ENCODE data around the gene NUAK1. TPM values are rescaled to one million over a fixed set of nuclear protein-coding genes. Genes with fewer than 3 reads are reported as not detected.

The NUAK1 gene
- total RNA-seq, 4 donors from 2014 or later: 1.1 to 5.1 (median 2.3) TPM

- TF ChIP-seq POLR2A (IDR thresholded peaks at IDR 0.05) (no peak), CTCF (IDR thresholded peaks at IDR 0.05) (no peak)
- H3K4me3 ChIP-seq: no peak overlapping the region
- 77 to 85% methylated on average over 2 of the region's 2 CpGs for WGBS, 2 donors
- no peaks in the 10 kb centered on the region for H3K4me1 ChIP-seq
- intact Hi-C loops (cut with DNase I): no loop called here
- H3K36me3 ChIP-seq: no peaks in the 10 kb centered on the region
- H3K27me3 ChIP-seq: peaks cover 0 to 9% (median 0%) of the 10 kb centered on the region in 4 donors
- peaks cover 0 to 10% (median 0%) of the 10 kb centered on the region in 3 donors for H3K9me3 ChIP-seq
- H3K27ac ChIP-seq: no peak overlapping the region
- DNase-seq: no peak
These were observed 115.7 kb downstream of the NUAK1 start for GRCh38 chr12:106023039-106023438.

- no peak for DNase-seq
- WGBS, 2 donors: 50 to 71% methylated on average over 5 of the region's 5 CpGs
- no peaks in the 10 kb centered on the region for H3K4me1 ChIP-seq
- no peak overlapping the region for H3K4me3 ChIP-seq
- peaks cover 0 to 9% (median 0%) of the 10 kb centered on the region in 4 donors for H3K27me3 ChIP-seq
- TF ChIP-seq CTCF (IDR thresholded peaks at IDR 0.05) (no peak), POLR2A (IDR thresholded peaks at IDR 0.05) (no peak)
- intact Hi-C loops (cut with DNase I): no loop called here
- no peak overlapping the region for H3K27ac ChIP-seq
- no peaks in the 10 kb centered on the region for H3K36me3 ChIP-seq
- H3K9me3 ChIP-seq: peaks cover 0 to 13% (median 0%) of the 10 kb centered on the region in 3 donors
These were observed 116.2 kb downstream of the NUAK1 start for GRCh38 chr12:106022568-106023012.

- no peaks in the 10 kb centered on the region for H3K36me3 ChIP-seq
- H3K4me1 ChIP-seq: no peaks in the 10 kb centered on the region
- H3K27ac ChIP-seq: no peak overlapping the region
- 62 to 72% methylated on average over 5 of the region's 5 CpGs for WGBS, 2 donors
- H3K9me3 ChIP-seq: peaks cover 0 to 13% (median 0%) of the 10 kb centered on the region in 3 donors
- no peaks in the 10 kb centered on the region for H3K27me3 ChIP-seq
- TF ChIP-seq POLR2A (IDR thresholded peaks at IDR 0.05) (no peak), CTCF (IDR thresholded peaks at IDR 0.05) (no peak)
- H3K4me3 ChIP-seq: no peak overlapping the region
- intact Hi-C loops (cut with DNase I): no loop called here
- DNase-seq: no peak
These were observed 117.2 kb downstream of the NUAK1 start for GRCh38 chr12:106021516-106021915.

DNA sequence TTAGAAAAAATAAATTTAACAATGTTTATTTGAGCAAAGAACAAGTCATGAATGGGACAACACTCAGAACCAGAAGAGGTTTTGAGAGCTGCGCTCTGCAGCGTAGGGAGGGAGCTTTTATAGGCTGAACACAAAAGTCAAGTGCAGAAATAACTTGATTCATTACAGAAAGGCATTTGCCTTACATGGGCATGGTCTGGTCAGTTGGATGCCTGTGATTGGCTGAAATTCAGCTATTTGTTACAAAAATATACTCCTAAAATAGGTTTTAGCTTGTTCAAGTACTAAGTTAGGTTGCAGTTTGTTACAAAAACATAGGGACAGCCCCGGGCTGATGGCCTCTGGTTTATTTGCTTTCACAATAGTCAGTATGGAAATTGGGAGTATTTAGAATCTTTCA is 118.0 kb downstream of the NUAK1 start:
- TF ChIP-seq CTCF (IDR thresholded peaks at IDR 0.05) (no peak), POLR2A (IDR thresholded peaks at IDR 0.05) (no peak)
- no peak overlapping the region for H3K27ac ChIP-seq
- H3K9me3 ChIP-seq: peaks cover 0 to 13% (median 0%) of the 10 kb centered on the region in 3 donors
- no peak overlapping the region for H3K4me3 ChIP-seq
- no peak for DNase-seq
- 59 to 66% methylated on average over 3 of the region's 3 CpGs for WGBS, 2 donors
- no peaks in the 10 kb centered on the region for H3K36me3 ChIP-seq
- no peaks in the 10 kb centered on the region for H3K27me3 ChIP-seq
- H3K4me1 ChIP-seq: no peaks in the 10 kb centered on the region
- intact Hi-C loops (cut with DNase I): no loop called here

GRCh38 chr12:106019144-106019543 is 119.6 kb downstream of the NUAK1 start:
- intact Hi-C loops (cut with DNase I): no loop called here
- Histone ChIP-seq H3K27me3 (no peaks in the 10 kb centered on the region), H3K4me1 (no peaks in the 10 kb centered on the region), H3K4me3 (no peak overlapping the region), H3K27ac (no peak overlapping the region), H3K36me3 (no peaks in the 10 kb centered on the region), H3K9me3 (peaks cover 0 to 13% (median 0%) of the 10 kb centered on the region in 3 donors)
- no peak for DNase-seq
- TF ChIP-seq CTCF (IDR thresholded peaks at IDR 0.05) (no peak), POLR2A (IDR thresholded peaks at IDR 0.05) (no peak)
- WGBS, 2 donors: 44 to 48% methylated on average over 2 of the region's 2 CpGs

All from esophagus squamous epithelium (tissue), 5 donors.